MCF 10A (cell line): ENCODE results near the gene MERTK. TPM values are rescaled to one million over a fixed set of nuclear protein-coding genes. Genes with fewer than 3 reads are reported as not detected.

Experiments
- total RNA-seq: library from RNA; stranded (reverse); gene quantifications from 2 replicates; pipeline ENCODE4 v1.2.3, GENCODE V29; 2022

Gene MERTK
- total RNA-seq, 1 experiment from 2014 or later, result 0.19 TPM

Other genes with a start within 250 kb of the MERTK start
- gene ANAPC1, start 14.4 kb upstream of the MERTK start, total RNA-seq, result 48.8 and 66.1 TPM in 2 replicates
- gene TMEM87B, start 156.7 kb downstream of the MERTK start, total RNA-seq, result 29.1 and 39.2 TPM in 2 replicates
- gene FBLN7, start 239.8 kb downstream of the MERTK start, total RNA-seq, result 0.07 and 0.14 TPM in 2 replicates